Stimulated activated CD4-positive, alpha-beta T cell treated with anti-CD3 and anti-CD28 coated beads, TNF-alpha, amount 100 ng/mL, for 4 hours (primary cell): Measurements from ENCODE around the gene GSTT4.
"Not testable (repeated sequence)": the region's sequence is repeated elsewhere in the genome, so short reads cannot be mapped to it uniquely, and the experiment has no call there.

Experiments
- DNase-seq, 3 experiments: peaks; one replicate each; pipeline ENCODE4 v3.0.0-alpha.2; 2020; ENCODE audit warnings: low read depth in 3 of 3

Gene GSTT4

DNA sequence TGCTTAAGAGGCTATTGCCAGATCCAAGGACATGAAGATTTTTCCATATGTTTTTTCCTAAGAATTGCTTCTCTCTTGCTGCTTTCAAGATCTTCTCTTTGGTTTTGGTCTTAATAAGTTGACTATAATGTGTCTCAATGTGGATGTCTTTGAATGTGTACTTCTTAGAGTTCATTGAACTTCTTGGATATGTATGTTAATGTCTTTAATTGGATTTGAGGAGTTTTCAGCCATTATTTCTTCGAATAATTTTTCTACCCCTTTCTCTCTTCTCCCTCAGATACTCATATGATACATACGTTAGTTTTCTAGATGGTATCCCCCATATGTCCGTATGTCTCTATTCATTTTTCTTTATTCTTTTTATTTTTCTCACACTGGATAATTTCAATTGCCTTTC lies 19.1 kb upstream of the GSTT4 start:
- no peak for DNase-seq

GRCh38 chr22:24023204-24023789 lies 18.0 kb upstream of the GSTT4 start:
- DNase-seq: no peak

GRCh38 chr22:24021304-24021703 lies 16.1 kb upstream of the GSTT4 start:
- DNase-seq: no peak

GRCh38 chr22:24016156-24016555 lies 10.9 kb upstream of the GSTT4 start:
- DNase-seq: no peak

- no peak for DNase-seq
These were observed 6.4 kb upstream of the GSTT4 start for GRCh38 chr22:24011735-24012068.

- DNase-seq: no peak
These were observed 4.8 kb upstream of the GSTT4 start for GRCh38 chr22:24010018-24010391.

- no peak for DNase-seq
These were observed 4.2 kb upstream of the GSTT4 start for GRCh38 chr22:24009227-24010017.

GRCh38 chr22:24008381-24009226 lies 3.4 kb upstream of the GSTT4 start:
- no peak for DNase-seq

GRCh38 chr22:24008022-24008283 lies 2.7 kb upstream of the GSTT4 start:
- DNase-seq: no peak

- DNase-seq: no peak
These were observed 2.2 kb upstream of the GSTT4 start for GRCh38 chr22:24007253-24008021.

DNA sequence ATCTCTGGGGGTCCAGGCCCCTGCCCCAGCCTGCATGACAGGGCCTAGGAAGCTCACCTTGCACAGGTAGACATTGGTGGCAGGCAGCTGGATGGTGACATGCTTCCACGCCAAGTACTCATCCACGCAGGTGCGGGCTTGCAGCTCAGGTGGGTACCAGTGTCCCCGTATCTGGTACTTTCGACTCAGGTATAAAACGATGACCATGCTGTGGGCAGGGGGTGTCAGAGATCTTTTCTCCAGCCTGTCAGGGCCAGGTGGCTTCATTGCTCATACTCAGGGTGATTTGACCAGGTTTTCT lies 1.6 kb upstream of the GSTT4 start:
- no peak for DNase-seq

DNA sequence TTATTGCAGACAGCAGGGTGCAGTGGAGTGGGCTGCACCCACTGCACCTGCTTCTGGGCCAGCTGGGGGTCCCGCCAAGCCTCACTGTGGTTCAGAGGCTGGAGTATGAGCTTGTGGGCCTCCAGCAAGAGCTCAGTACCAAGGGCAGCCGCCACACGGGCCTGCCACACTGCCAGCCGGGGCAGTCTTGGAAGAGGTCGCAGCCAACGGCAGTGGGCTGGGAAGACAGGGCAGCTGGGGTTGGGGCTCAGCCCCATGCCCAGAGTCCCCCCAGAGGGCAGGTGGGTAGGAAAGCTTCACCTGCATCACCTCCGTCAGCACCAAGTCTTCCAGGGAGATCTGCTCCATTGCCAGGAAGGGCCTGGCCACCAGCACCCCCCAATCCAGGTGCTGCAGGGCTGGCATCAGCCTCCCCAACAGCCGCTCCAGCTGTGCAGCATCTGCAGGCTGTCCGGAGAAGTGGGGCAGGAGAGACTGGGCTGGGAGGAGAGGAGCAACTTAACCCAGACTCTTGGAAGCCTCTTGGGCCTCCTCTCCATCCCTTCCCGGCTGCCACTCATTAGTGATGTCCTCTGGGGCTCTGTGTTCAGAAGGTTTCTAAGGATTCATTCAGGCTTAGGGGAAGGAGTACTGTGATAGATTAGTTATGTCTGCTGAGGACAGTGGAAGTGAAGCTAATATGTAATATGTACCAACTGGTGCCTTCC lies 1.1 kb upstream of the GSTT4 start:
- no peak for DNase-seq

DNA sequence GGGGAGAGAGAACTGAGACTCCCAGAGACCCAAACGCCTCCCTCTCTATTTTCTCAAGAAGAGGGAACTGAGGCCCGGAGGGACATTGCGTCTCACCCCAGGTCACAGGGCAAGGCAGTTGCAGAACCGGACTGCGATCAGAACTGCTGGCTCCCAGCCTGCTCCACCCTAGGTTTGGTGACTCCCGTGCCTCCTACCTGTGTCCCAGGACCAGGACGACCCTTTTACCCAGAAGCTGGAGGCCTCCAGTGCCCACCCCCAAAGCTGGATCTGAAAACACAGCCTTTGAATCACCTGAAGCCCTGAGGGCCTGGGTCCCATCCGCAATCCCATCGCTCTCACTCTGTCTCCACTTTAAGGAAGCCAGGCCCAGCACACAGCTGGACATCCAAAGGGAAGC lies 1.4 kb downstream of the GSTT4 start:
- DNase-seq: no peak

GRCh38 chr22:24002851-24003250 lies 2.4 kb downstream of the GSTT4 start:
- no peak for DNase-seq

GRCh38 chr22:24002272-24002671 lies 3.0 kb downstream of the GSTT4 start:
- DNase-seq: no peak

DNA sequence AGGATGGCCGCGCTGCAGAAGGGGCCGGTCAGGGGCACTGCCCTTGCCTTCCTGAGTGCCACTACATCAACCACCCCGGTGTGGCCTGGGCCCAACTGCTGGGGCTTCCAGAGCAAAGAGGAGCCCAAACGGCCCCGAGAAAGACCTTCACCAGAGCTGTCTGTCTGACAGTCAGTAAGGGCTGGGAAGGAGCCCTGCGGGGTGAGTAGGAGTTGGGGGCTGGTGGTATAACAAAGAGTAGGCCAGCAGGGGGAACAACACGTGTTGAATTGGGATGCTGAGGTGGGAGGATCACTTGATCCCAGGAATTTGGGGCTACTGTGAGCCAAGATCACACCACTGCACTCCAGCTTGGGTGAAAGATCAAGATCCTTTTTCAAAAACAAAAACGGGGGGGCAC lies 3.9 kb downstream of the GSTT4 start:
- DNase-seq: no peak

- DNase-seq: not testable (repeated sequence)
These were observed 5.5 kb downstream of the GSTT4 start for GRCh38 chr22:23999779-24000178.

- DNase-seq: no peak
These were observed 8.2 kb downstream of the GSTT4 start for GRCh38 chr22:23997092-23997491.

- not testable (repeated sequence) for DNase-seq
These were observed 11.6 kb downstream of the GSTT4 start for GRCh38 chr22:23993581-23994177.

- DNase-seq: not testable (repeated sequence)
These were observed 12.2 kb downstream of the GSTT4 start for GRCh38 chr22:23993080-23993479.

DNA sequence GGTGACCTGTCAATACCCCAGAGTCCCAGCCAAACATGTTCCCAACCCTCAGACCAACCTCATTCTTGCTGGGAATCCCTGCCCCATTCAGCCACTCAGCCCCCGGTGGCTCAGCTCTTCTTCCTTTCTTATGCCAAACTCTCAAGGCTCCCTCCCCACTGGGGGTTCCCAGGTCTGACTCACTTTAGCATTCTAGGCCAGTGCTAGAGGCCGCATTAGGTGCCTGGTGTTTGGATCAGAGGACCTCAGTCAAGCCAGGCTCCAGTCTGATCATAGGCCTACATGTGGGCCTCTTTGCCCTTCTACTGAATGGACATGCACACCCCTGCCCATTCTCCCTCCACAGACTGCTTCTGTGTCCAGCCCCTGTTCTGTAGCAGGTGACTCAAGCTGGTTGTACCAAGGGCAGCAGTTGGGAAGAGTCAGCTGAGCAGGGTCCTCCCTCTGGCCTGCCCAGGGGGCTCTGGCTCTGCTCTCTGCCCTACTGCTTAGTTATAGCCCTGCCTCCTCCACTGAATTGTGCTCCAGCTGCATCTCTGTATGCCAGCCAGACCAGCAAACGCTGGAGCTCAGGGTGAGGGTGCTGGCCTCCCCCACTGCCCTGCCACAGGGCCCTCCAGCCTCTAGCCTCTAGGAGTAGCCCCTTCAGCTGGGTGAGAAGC lies 15.5 kb downstream of the GSTT4 start:
- DNase-seq: not testable (repeated sequence)
